Activated naive CD4-positive, alpha-beta T cell treated with anti-CD3 and anti-CD28 coated beads, Interleukin-2, amount 50 U/mL, for 72 hours (primary cell): ENCODE data around the gene RNF152. TPM values are rescaled to one million over a fixed set of nuclear protein-coding genes. Genes with fewer than 3 reads are reported as not detected.
A peak's percentile ranks its signal among the peaks of the same experiment; 100 is the strongest.

Source experiments
- ATAC-seq, 2 donors: fragments of 150-1000 bp; cut with Tn5 transposase; 2 replicates each; pipeline ENCODE4 v1.10.0; 2021; ENCODE audit warnings: mild to moderate bottlenecking in 2 of 2, moderate library complexity in 2 of 2
- DNase-seq, 2 donors: peaks; one replicate each; pipeline ENCODE4 v3.0.0; 2021 to 2022; ENCODE audit warnings: low spot score in 2 of 2
- H3K27ac Mint-ChIP-seq, 2 donors: one replicate each; pipeline ENCODE4 v1.8.0; 2022; ENCODE audit warnings: mild to moderate bottlenecking in 2 of 2, mixed read lengths in 2 of 2
- H3K36me3 Mint-ChIP-seq, 2 donors: one replicate each; pipeline ENCODE4 v1.8.0; 2022; ENCODE audit warnings: mixed read lengths in 2 of 2
- H3K9me3 Mint-ChIP-seq, 2 donors: one replicate each; pipeline ENCODE4 v1.8.0; 2022; ENCODE audit warnings: mixed read lengths in 2 of 2
- total RNA-seq, 2 donors: library from RNA; stranded (reverse); gene quantifications; one replicate each; pipeline ENCODE4 v1.2.3, GENCODE V29; 2022

The RNF152 gene
- total RNA-seq, 2 donors from 2014 or later, result 0.10 to 0.59 TPM

DNA sequence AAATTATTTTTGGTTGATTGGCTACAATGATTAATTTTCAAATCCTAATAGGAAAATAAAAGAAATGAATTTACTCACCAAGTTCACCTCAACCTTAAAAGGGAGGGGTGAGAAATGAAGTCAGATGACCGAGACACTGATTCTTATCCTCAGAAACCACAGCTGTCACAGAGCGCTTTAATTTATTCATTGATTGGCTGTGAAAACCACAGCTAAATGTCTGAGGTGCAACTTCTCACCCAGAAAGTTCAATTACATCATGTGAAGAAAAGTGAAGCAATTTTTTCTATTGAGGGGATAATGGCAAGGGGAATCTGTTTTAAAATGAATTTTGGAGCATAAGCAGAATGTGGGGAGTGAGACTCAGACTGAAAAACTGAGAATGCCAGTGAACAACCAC lies 128.4 kb downstream of the RNF152 start:
- H3K36me3 Mint-ChIP-seq, result peaks cover 2 to 3% of the 10 kb centered on the region in 2 donors
- no peaks in the 10 kb centered on the region for H3K9me3 Mint-ChIP-seq
- peak overlapping the region in 1 of 2 donors; percentile 69 for H3K27ac Mint-ChIP-seq
- DNase-seq (no peak), ATAC-seq (peak; percentile 81 to 86)

- H3K27ac Mint-ChIP-seq, result no peak overlapping the region
- ATAC-seq (no peak), DNase-seq (no peak)
- H3K36me3 Mint-ChIP-seq, result no peaks in the 10 kb centered on the region
- no peaks in the 10 kb centered on the region for H3K9me3 Mint-ChIP-seq
Measured at GRCh38 chr18:61761875-61762274, 130.9 kb downstream of the RNF152 start.
